Mesodermal cell (in vitro differentiated cells): ENCODE measurements around the gene CROCC.
A peak's percentile ranks its signal among the peaks of the same experiment; 100 is the strongest.
"Not testable (repeated sequence)": the region's sequence is repeated elsewhere in the genome, so short reads cannot be mapped to it uniquely, and the experiment has no call there.

Source experiments
- H3K27ac ChIP-seq: 2 replicates; pipeline ENCODE4 v1.7.0; 2013; ENCODE audit warnings: mild to moderate bottlenecking, low read depth, low read length, moderate library complexity; ENCODE audit not compliant: severe bottlenecking
- H3K36me3 ChIP-seq: 2 replicates; pipeline ENCODE4 v1.7.1; 2013; ENCODE audit warnings: mild to moderate bottlenecking, low read length, moderate library complexity; ENCODE audit not compliant: control insufficient read depth, insufficient read depth
- H3K4me1 ChIP-seq: one replicate; pipeline ENCODE4 v1.7.1; 2013; ENCODE audit warnings: mild to moderate bottlenecking, low read length; ENCODE audit not compliant: insufficient read depth, control insufficient read depth, poor library complexity, severe bottlenecking
- H3K4me3 ChIP-seq: 2 replicates; pipeline ENCODE4 v1.7.0; 2013; ENCODE audit warnings: low read length, control low read depth, mild to moderate bottlenecking; ENCODE audit not compliant: insufficient read depth, poor library complexity, severe bottlenecking; ENCODE audit errors: extremely low read depth
- H3K9me3 ChIP-seq: 2 replicates; pipeline ENCODE4 v1.7.1; 2013; ENCODE audit warnings: mild to moderate bottlenecking, low read length, moderate library complexity; ENCODE audit not compliant: control insufficient read depth
- WGBS, 2 experiments: methylation state at CpG; one replicate each; pipeline ENCODE4 v1.1.5; 2013; ENCODE audit warnings: missing lambda C conversion rate in 2 of 2; ENCODE audit not compliant: insufficient coverage in 2 of 2; 5-methylcytosine and 5-hydroxymethylcytosine counted together

Gene CROCC

DNA sequence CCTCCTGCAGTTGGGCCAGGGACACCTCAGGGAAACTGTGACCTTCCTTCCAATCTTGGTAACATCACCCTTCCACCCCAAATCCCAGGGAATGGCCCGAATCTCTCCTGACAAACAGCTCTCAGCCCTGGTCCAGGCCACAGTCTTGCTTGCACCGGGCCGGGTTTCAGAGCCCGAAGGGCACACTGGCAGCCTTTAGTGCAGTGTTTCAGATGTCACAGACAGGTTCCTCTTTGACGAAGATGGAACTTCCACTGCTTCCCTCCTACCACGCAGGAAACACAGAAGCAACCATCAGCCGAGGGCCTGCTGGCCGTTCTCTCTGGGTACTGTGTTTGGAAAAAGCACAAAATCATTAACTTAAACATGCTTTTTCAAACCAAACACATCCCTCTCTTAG is 9.0 kb upstream of the CROCC start:
- 82 to 88% methylated on average over 6 to 7 of the region's 8 CpGs for WGBS, 2 experiments
- not testable (repeated sequence) for H3K9me3 ChIP-seq, H3K36me3 ChIP-seq, H3K27ac ChIP-seq, H3K4me1 ChIP-seq, H3K4me3 ChIP-seq

DNA sequence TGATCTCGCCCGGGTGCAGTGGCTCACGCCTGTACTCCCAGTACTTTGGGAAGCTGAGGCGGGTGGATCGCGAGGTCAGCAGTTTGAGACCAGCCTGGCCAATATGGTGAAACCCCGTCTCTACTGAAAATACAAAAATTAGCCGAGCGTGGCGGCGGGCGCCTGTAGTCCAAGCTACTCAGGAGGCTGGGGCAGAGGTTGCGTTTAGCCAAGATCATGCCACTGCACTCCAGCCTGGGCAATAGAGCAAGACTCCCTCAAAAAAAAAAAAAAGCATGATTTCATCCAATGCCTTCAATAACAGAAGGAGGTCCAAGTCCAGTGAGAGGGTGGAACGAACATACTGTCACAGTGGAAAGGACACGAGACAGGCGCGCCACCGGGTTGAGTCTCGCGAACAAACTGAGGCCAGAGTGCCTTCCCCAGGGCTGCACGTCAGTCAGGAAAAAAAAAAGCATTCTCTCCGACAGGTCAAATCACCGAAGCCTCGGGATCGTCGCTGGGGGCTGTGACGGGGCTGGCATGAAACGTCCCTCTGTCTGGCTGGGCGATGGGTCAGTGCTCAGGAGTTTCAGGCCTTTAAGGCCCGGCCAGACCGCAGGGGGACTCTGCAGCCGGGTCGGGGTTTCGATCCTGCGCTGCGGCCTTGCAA is 8.4 kb upstream of the CROCC start:
- peak overlapping the region; percentile 4 for H3K27ac ChIP-seq
- H3K4me1 ChIP-seq: no peaks in the 10 kb centered on the region
- no peaks in the 10 kb centered on the region for H3K9me3 ChIP-seq
- 48 to 55% methylated on average over 32 to 36 of the region's 36 CpGs for WGBS, 2 experiments
- no peaks in the 10 kb centered on the region for H3K36me3 ChIP-seq
- H3K4me3 ChIP-seq: peak overlapping the region; percentile 37

DNA sequence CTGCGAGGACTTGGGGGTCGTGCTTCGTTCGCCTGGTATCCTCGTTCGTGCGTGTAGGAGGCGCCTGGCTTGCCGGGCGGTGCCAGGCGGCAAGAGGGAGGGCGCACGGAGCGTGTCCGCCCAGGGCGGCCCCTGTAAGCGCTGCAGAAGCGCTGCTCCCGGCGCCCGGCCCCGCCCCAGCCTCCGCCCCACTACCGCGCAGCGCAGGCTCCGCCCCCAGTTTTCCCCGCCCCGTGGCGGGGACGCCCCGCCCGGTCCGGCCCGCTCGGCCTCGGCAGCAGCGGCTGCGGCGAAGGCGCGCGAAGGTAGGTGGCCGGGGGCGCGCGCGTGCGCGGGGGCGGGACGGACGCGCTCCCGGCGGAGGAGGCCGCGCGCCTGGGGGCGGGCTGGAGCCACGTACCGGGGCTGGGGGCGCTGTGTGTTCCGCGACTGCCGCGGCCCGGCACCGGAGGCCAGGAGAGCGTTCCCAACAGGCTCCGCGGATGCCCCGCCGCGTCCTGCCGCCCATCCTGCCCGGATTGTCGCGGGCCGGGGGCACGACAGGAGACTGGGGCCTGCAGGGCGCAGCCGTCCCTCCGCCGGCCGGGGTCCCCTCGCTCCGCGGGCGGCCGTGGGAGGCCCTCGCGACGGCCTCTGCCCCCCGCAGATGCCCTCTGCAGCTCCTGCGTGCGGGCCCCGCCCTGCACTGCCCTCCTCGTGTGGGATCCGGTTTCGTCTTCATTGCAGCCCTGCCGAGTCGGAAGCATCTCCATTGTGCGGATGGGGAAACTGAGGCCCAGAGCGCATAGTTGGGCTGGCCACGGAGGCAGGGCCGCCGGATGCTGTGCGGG is 7.7 kb upstream of the CROCC start:
- peak overlapping the region; percentile 57 for H3K4me3 ChIP-seq
- H3K4me1 ChIP-seq: no peaks in the 10 kb centered on the region
- H3K9me3 ChIP-seq: no peaks in the 10 kb centered on the region
- WGBS, 2 experiments: 1 to 2% methylated on average over 95 to 96 of the region's 109 CpGs
- peak overlapping the region; percentile 76 for H3K27ac ChIP-seq
- H3K36me3 ChIP-seq: no peaks in the 10 kb centered on the region

GRCh38 chr1:16914928-16915626 is 6.7 kb upstream of the CROCC start:
- H3K4me1 ChIP-seq, H3K4me3 ChIP-seq, H3K9me3 ChIP-seq, H3K27ac ChIP-seq, H3K36me3 ChIP-seq: not testable (repeated sequence)
- 67 to 69% methylated on average over 14 to 15 of the region's 15 CpGs for WGBS, 2 experiments

DNA sequence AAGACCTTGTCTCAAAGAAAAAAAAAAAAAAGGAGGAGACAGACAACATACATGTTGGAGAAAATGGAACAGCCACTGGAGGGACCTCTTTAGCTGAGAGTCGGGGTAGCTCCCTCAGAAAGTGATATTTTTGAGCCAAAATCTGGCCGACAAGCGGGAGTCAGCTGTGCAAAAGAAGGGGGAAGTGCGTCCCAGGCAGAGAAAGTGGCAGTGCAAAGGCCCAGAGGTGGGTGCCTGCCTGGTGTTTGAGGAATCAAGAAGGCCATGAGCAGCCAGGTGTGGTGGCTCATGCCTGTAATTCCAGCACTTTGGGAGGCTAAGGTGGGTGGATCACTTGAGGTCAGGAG is 6.1 kb upstream of the CROCC start:
- Histone ChIP-seq H3K27ac (no peak overlapping the region), H3K9me3 (no peaks in the 10 kb centered on the region), H3K4me3 (no peak overlapping the region), H3K4me1 (no peaks in the 10 kb centered on the region), H3K36me3 (no peaks in the 10 kb centered on the region)
- 70 to 86% methylated on average over 4 of the region's 4 CpGs for WGBS, 2 experiments

- not testable (repeated sequence) for H3K4me1 ChIP-seq, H3K4me3 ChIP-seq, H3K9me3 ChIP-seq, H3K36me3 ChIP-seq, H3K27ac ChIP-seq
- 88 to 90% methylated on average over 4 to 5 of the region's 10 CpGs for WGBS, 2 experiments
Observed at GRCh38 chr1:16916036-16916880, 5.5 kb upstream of the CROCC start.

GRCh38 chr1:16918371-16918770 is 3.4 kb upstream of the CROCC start:
- Histone ChIP-seq H3K27ac (no peak overlapping the region), H3K36me3 (no peaks in the 10 kb centered on the region), H3K9me3 (no peaks in the 10 kb centered on the region), H3K4me3 (no peak overlapping the region), H3K4me1 (peaks cover 5% of the 10 kb centered on the region)
- 90 to 95% methylated on average over 2 of the region's 3 CpGs for WGBS, 2 experiments

- H3K4me1 ChIP-seq, H3K9me3 ChIP-seq, H3K36me3 ChIP-seq, H3K27ac ChIP-seq, H3K4me3 ChIP-seq: not testable (repeated sequence)
- 84 to 85% methylated on average over 14 to 15 of the region's 15 CpGs for WGBS, 2 experiments
Observed at GRCh38 chr1:16918936-16919665, 2.6 kb upstream of the CROCC start.

- H3K36me3 ChIP-seq: no peaks in the 10 kb centered on the region
- WGBS, 2 experiments: 91 to 93% methylated on average over 5 to 10 of the region's 10 CpGs
- no peaks in the 10 kb centered on the region for H3K9me3 ChIP-seq
- no peak overlapping the region for H3K27ac ChIP-seq
- H3K4me1 ChIP-seq: peaks cover 5% of the 10 kb centered on the region
- no peak overlapping the region for H3K4me3 ChIP-seq
Observed at GRCh38 chr1:16920951-16921350, 780 bp upstream of the CROCC start.

- WGBS, 2 experiments: 95% methylated on average over 9 to 10 of the region's 10 CpGs
Observed at GRCh38 chr1:16922466-16922865, 735 bp downstream of the CROCC start.

More at GRCh38 chr1:16922466-16922865, 735 bp downstream of the CROCC start:
- Histone ChIP-seq H3K27ac (no peak overlapping the region), H3K4me3 (peak overlapping the region; percentile 36), H3K36me3 (no peaks in the 10 kb centered on the region), H3K9me3 (no peaks in the 10 kb centered on the region), H3K4me1 (peaks cover 13% of the 10 kb centered on the region)
